Lower leg skin (tissue), 3 donors: ENCODE measurements around the gene CHRM1.

Experiments
- CTCF ChIP-seq, 3 donors: fragments of 450-650 bp; IDR thresholded peaks; one replicate each; pipeline ENCODE4 v1.5.1; 2016; ENCODE audit warnings: antibody characterized with exemption in 3 of 3, mild to moderate bottlenecking in 3 of 3, moderate library complexity in 2 of 3
- POLR2A ChIP-seq, 2 donors: fragments of 450-650 bp; IDR thresholded peaks; one replicate each; pipeline ENCODE4 v1.6.1; 2016 to 2017; ENCODE audit warnings: antibody characterized with exemption in 2 of 2, mild to moderate bottlenecking in 1 of 2, moderate library complexity in 1 of 2

- TF ChIP-seq CTCF (IDR thresholded peaks at IDR 0.05) (no peak), POLR2A (IDR thresholded peaks at IDR 0.05) (no peak)
These were observed 1.0 kb upstream of the CHRM1 start for GRCh38 chr11:62922189-62922589.
